SW 1271 (cell line): Measurements from ENCODE around the gene CYP26B1.
A peak's percentile ranks its signal among the peaks of the same experiment; 100 is the strongest.

Experiments used
- DNase-seq, 2 experiments: peaks; one replicate each; lab custom pipeline; 2025; lab: John Stamatoyannopoulos, UW

CYP26B1 gene

GRCh38 chr2:72130659-72131360 is 16.9 kb downstream of the CYP26B1 start:
- no peak for DNase-seq

- DNase-seq: no peak
Observed at GRCh38 chr2:72129681-72130340, 17.9 kb downstream of the CYP26B1 start.

GRCh38 chr2:72128843-72129227 is 18.8 kb downstream of the CYP26B1 start:
- no peak for DNase-seq

GRCh38 chr2:72128059-72128842 is 19.4 kb downstream of the CYP26B1 start:
- DNase-seq: no peak

- DNase-seq: no peak
Observed at GRCh38 chr2:72127401-72128058, 20.1 kb downstream of the CYP26B1 start.

GRCh38 chr2:72126186-72127100 is 21.2 kb downstream of the CYP26B1 start:
- no peak for DNase-seq

- no peak for DNase-seq
Observed at GRCh38 chr2:72124376-72124775, 23.3 kb downstream of the CYP26B1 start.

GRCh38 chr2:72121153-72121552 is 26.5 kb downstream of the CYP26B1 start:
- DNase-seq: no peak

GRCh38 chr2:72118951-72119350 is 28.7 kb downstream of the CYP26B1 start:
- no peak for DNase-seq

- DNase-seq: no peak
Observed at GRCh38 chr2:72118386-72118785, 29.3 kb downstream of the CYP26B1 start.

GRCh38 chr2:72117718-72118117 is 29.9 kb downstream of the CYP26B1 start:
- DNase-seq: no peak

- no peak for DNase-seq
Observed at GRCh38 chr2:72117029-72117428, 30.6 kb downstream of the CYP26B1 start.

- DNase-seq: peak in 1 of 2 experiments; percentile 22
Observed at GRCh38 chr2:72116081-72116533, 31.6 kb downstream of the CYP26B1 start.

GRCh38 chr2:72115110-72116080 is 32.3 kb downstream of the CYP26B1 start:
- peak; percentile 24 to 66 for DNase-seq

- no peak for DNase-seq
Observed at GRCh38 chr2:72114693-72115051, 33.0 kb downstream of the CYP26B1 start.

GRCh38 chr2:72113847-72114692 is 33.6 kb downstream of the CYP26B1 start:
- no peak for DNase-seq

GRCh38 chr2:72112981-72113846 is 34.4 kb downstream of the CYP26B1 start:
- DNase-seq: no peak

GRCh38 chr2:72112401-72112800 is 35.3 kb downstream of the CYP26B1 start:
- DNase-seq: no peak
